GM12801 (cell line): ENCODE data around the gene ASL.

Experiments
- CTCF ChIP-seq: IDR thresholded peaks from one replicate; pipeline ENCODE4 v1.5.1; 2011; ENCODE audit warnings: control low read depth; ENCODE audit not compliant: insufficient read length; ENCODE audit errors: extremely low read depth

The ASL gene

GRCh38 chr7:66076462-66077329 is 1.1 kb downstream of the ASL start:
- no peak for TF ChIP-seq CTCF

GRCh38 chr7:66078067-66078466 is 2.4 kb downstream of the ASL start:
- TF ChIP-seq CTCF: no peak

- TF ChIP-seq CTCF: no peak
Measured at GRCh38 chr7:66082083-66082482, 6.5 kb downstream of the ASL start.

GRCh38 chr7:66082886-66083415 is 7.3 kb downstream of the ASL start:
- TF ChIP-seq CTCF: no peak

- no peak for TF ChIP-seq CTCF
Measured at GRCh38 chr7:66083677-66084076, 8.1 kb downstream of the ASL start.

- TF ChIP-seq CTCF: no peak
Measured at GRCh38 chr7:66088861-66089838, 13.5 kb downstream of the ASL start.

GRCh38 chr7:66092654-66093053 is 17.0 kb downstream of the ASL start:
- no peak for TF ChIP-seq CTCF
